Mesothelial cell of epicardium (in vitro differentiated cells): Measurements from ENCODE around the gene TPPP3. TPM values are rescaled to one million over a fixed set of nuclear protein-coding genes. Genes with fewer than 3 reads are reported as not detected.
A peak's percentile ranks its signal among the peaks of the same experiment; 100 is the strongest.
"Not testable (repeated sequence)": the region's sequence is repeated elsewhere in the genome, so short reads cannot be mapped to it uniquely, and the experiment has no call there.

Experiments
- DNase-seq, 2 experiments: peaks; one replicate each; pipeline ENCODE4 v3.0.0; 2021; ENCODE audit warnings: low spot score in 2 of 2; ENCODE audit not compliant: unreplicated experiment in 2 of 2
- H3K27ac Mint-ChIP-seq: 2 replicates; pipeline ENCODE4 v1.8.0; 2021; ENCODE audit warnings: mixed read lengths
- H3K27me3 Mint-ChIP-seq: 2 replicates; pipeline ENCODE4 v1.8.0; 2021; ENCODE audit warnings: low read depth, mixed read lengths
- H3K36me3 Mint-ChIP-seq: 2 replicates; pipeline ENCODE4 v1.8.0; 2021; ENCODE audit warnings: mixed read lengths
- H3K4me1 Mint-ChIP-seq: 2 replicates; pipeline ENCODE4 v1.8.0; 2021; ENCODE audit warnings: mixed read lengths
- H3K4me3 Mint-ChIP-seq: 2 replicates; pipeline ENCODE4 v1.8.0; 2021; ENCODE audit warnings: mild to moderate bottlenecking, moderate library complexity, mixed read lengths
- H3K9me3 Mint-ChIP-seq: 2 replicates; pipeline ENCODE4 v1.8.0; 2021; ENCODE audit warnings: mixed read lengths
- CTCF ChIP-seq: fragments of 200-600 bp; sonication (generic); IDR thresholded peaks from one replicate; pipeline ENCODE4 v1.5.0; 2021; ENCODE audit warnings: antibody characterized with exemption; ENCODE audit not compliant: unreplicated experiment
- total RNA-seq: library from RNA; stranded (reverse); gene quantifications from 3 replicates; pipeline ENCODE4 v1.2.1, GENCODE V29; 2021

The TPPP3 gene
- total RNA-seq, 1 donor from 2014 or later: 5.5 TPM

GRCh38 chr16:67419502-67419901 is 26.2 kb upstream of the TPPP3 start:
- no peak for TF ChIP-seq CTCF
- Mint-ChIP-seq H3K36me3 (no peaks in the 10 kb centered on the region), H3K4me1 (peaks cover 28% of the 10 kb centered on the region), H3K27ac (no peak overlapping the region), H3K9me3 (no peaks in the 10 kb centered on the region), H3K4me3 (no peak overlapping the region), H3K27me3 (peaks cover 8% of the 10 kb centered on the region)
- DNase-seq: no peak

GRCh38 chr16:67417333-67418061 is 24.2 kb upstream of the TPPP3 start:
- Mint-ChIP-seq H3K27me3 (no peaks in the 10 kb centered on the region), H3K36me3 (no peaks in the 10 kb centered on the region), H3K27ac (no peak overlapping the region), H3K4me3 (peak overlapping the region; percentile 47), H3K9me3 (no peaks in the 10 kb centered on the region), H3K4me1 (peaks cover 17% of the 10 kb centered on the region)
- no peak for TF ChIP-seq CTCF
- no peak for DNase-seq

- peak; percentile 57 to 84 for DNase-seq
- no peaks in the 10 kb centered on the region for H3K9me3 Mint-ChIP-seq
- no peaks in the 10 kb centered on the region for H3K36me3 Mint-ChIP-seq
- peaks cover 21% of the 10 kb centered on the region for H3K4me1 Mint-ChIP-seq
- H3K27ac Mint-ChIP-seq: peak within 1 kb of the TSS; percentile 68
- H3K4me3 Mint-ChIP-seq: peak within 1 kb of the TSS; percentile 75
- peak; percentile 41 for TF ChIP-seq CTCF
- no peaks in the 10 kb centered on the region for H3K27me3 Mint-ChIP-seq
Observed at GRCh38 chr16:67415872-67416793, 22.8 kb upstream of the TPPP3 start, which contains the start of gene ZDHHC1. ZDHHC1 (minus strand) TSS chr16:67416477; CDS start chr16:67407775, 8,702 bp downstream.

- not testable (repeated sequence) for H3K9me3 Mint-ChIP-seq, H3K27me3 Mint-ChIP-seq, DNase-seq, H3K36me3 Mint-ChIP-seq
- Mint-ChIP-seq H3K27ac (peak overlapping the region; percentile 64), H3K4me3 (peak overlapping the region; percentile 74), H3K4me1 (peaks cover 21% of the 10 kb centered on the region)
Observed at GRCh38 chr16:67415421-67415820, 22.1 kb upstream of the TPPP3 start.

- TF ChIP-seq CTCF: no peak
- DNase-seq: no peak
- Mint-ChIP-seq H3K27ac (no peak overlapping the region), H3K36me3 (no peaks in the 10 kb centered on the region), H3K9me3 (no peaks in the 10 kb centered on the region), H3K27me3 (no peaks in the 10 kb centered on the region), H3K4me3 (peak overlapping the region; percentile 37), H3K4me1 (peaks cover 21% of the 10 kb centered on the region)
Observed at GRCh38 chr16:67413978-67414911, 20.9 kb upstream of the TPPP3 start.
